Fibroblast of lung (primary cell): ENCODE measurements around the gene NR2C2.

ENCODE experiments used
- CTCF ChIP-seq, 2 donors: IDR thresholded peaks in 1 of 2; conservative IDR thresholded peaks in 1 of 2; 1 replicate in 1 of 2; 2 replicates in 1 of 2; pipeline ENCODE4 v1.5.1; 2011 to 2012; ENCODE audit warnings: low read length in 2 of 2, control low read depth in 1 of 2, inconsistent platforms in 1 of 2, low read depth in 1 of 2, mild to moderate bottlenecking in 1 of 2
- EZH2 ChIP-seq: IDR thresholded peaks from 2 replicates; pipeline ENCODE4 v1.5.1; 2012; ENCODE audit warnings: low read length, control low read depth, mild to moderate bottlenecking; ENCODE audit errors: missing control alignments

DNA sequence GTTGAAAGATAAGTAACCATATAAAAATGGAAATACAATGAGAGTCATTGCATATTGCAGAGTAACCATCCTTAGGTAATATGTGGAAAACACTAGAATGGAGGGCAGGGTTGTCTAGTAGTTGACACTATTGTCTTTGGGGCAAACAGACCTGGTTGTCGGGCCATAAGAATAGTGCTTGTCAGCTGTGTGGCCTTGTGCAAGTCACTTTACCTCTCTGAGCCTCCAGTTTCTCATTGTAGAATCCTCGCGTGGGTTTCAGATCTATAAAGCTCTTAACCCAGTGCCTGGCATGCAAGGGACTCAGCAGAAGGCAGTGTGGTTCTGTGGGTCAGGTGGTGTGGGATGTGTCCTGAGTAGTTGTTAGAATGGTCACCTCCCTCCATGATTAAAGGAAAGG is 85.7 kb downstream of the NR2C2 start:
- no peak for TF ChIP-seq EZH2
- TF ChIP-seq CTCF (conservative IDR thresholded peaks at IDR 0.05 in 1 of 2, IDR thresholded peaks at IDR 0.05 in 1 of 2; ENCODE audit: low read depth in 1 of 2, low read length in 2 of 2), result no peak
